ENCODE data around the gene MANEAL.
"Not testable (repeated sequence)": the region's sequence is repeated elsewhere in the genome, so short reads cannot be mapped to it uniquely, and the experiment has no call there.

Gene MANEAL

GRCh38 chr1:37793773-37794371 is at the start of gene MANEAL:
Gene MANEAL (plus strand): TSS chr1:37793847. CDS start chr1:37794183, 336 bp downstream.
- DNase-seq (ENCODE audit: low spot score) = no peak

- no peak for DNase-seq (ENCODE audit: low spot score)
Measured at GRCh38 chr1:37746806-37747205, 46.8 kb upstream of the MANEAL start.

- no peak for DNase-seq (ENCODE audit: low spot score)
Measured at GRCh38 chr1:37748565-37748964, 45.1 kb upstream of the MANEAL start.

GRCh38 chr1:37752213-37752582 is 41.4 kb upstream of the MANEAL start:
- no peak for DNase-seq (ENCODE audit: low spot score)

- no peak for DNase-seq (ENCODE audit: low spot score)
Measured at GRCh38 chr1:37752583-37753471, 40.8 kb upstream of the MANEAL start.

GRCh38 chr1:37753473-37754321 is 40.0 kb upstream of the MANEAL start:
- DNase-seq (ENCODE audit: low spot score) = no peak

- no peak for DNase-seq (ENCODE audit: low spot score)
Measured at GRCh38 chr1:37755290-37755689, 38.4 kb upstream of the MANEAL start.

- no peak for DNase-seq (ENCODE audit: low spot score)
Measured at GRCh38 chr1:37755951-37756560, 37.6 kb upstream of the MANEAL start.

- DNase-seq (ENCODE audit: low spot score) = no peak
Measured at GRCh38 chr1:37759451-37759850, 34.2 kb upstream of the MANEAL start.

GRCh38 chr1:37761416-37762095 is 32.1 kb upstream of the MANEAL start:
- DNase-seq (ENCODE audit: low spot score) = no peak

- no peak for DNase-seq (ENCODE audit: low spot score)
Measured at GRCh38 chr1:37762516-37762915, 31.1 kb upstream of the MANEAL start.

GRCh38 chr1:37763791-37764413 is 29.7 kb upstream of the MANEAL start:
- DNase-seq (ENCODE audit: low spot score) = no peak

- no peak for DNase-seq (ENCODE audit: low spot score)
Measured at GRCh38 chr1:37764414-37764825, 29.2 kb upstream of the MANEAL start.

- no peak for DNase-seq (ENCODE audit: low spot score)
Measured at GRCh38 chr1:37764888-37765441, 28.7 kb upstream of the MANEAL start, which contains the start of gene EPHA10. Gene EPHA10 (minus strand): TSS chr1:37765120. CDS start chr1:37765066, 54 bp downstream.

- DNase-seq (ENCODE audit: low spot score) = no peak
Measured at GRCh38 chr1:37765916-37766664, 27.6 kb upstream of the MANEAL start.

GRCh38 chr1:37767488-37767887 is 26.2 kb upstream of the MANEAL start:
- DNase-seq (ENCODE audit: low spot score) = no peak

GRCh38 chr1:37771440-37771839 is 22.2 kb upstream of the MANEAL start:
- not testable (repeated sequence) for DNase-seq (ENCODE audit: low spot score)

- no peak for DNase-seq (ENCODE audit: low spot score)
Measured at GRCh38 chr1:37776946-37777516, 16.6 kb upstream of the MANEAL start.

GRCh38 chr1:37778654-37779053 is 15.0 kb upstream of the MANEAL start:
- no peak for DNase-seq (ENCODE audit: low spot score)
